HUES6 (cell line): ENCODE measurements around the gene CERS5.
A peak's percentile ranks its signal among the peaks of the same experiment; 100 is the strongest.

Source experiments
- H3K27ac ChIP-seq: 2 replicates; pipeline ENCODE4 v1.7.0; 2013; ENCODE audit warnings: low read depth, mild to moderate bottlenecking, low read length, inconsistent platforms
- H3K27me3 ChIP-seq: 2 replicates; pipeline ENCODE4 v1.6.1; 2013; ENCODE audit warnings: low read length; ENCODE audit not compliant: control insufficient read depth, insufficient read depth
- H3K36me3 ChIP-seq: 2 replicates; pipeline ENCODE4 v1.6.1; 2013; ENCODE audit warnings: low read length; ENCODE audit not compliant: control insufficient read depth, insufficient read depth
- H3K4me1 ChIP-seq: 2 replicates; pipeline ENCODE4 v1.6.1; 2013; ENCODE audit warnings: low read length; ENCODE audit not compliant: control insufficient read depth, insufficient read depth
- H3K4me3 ChIP-seq: 2 replicates; pipeline ENCODE4 v1.5.1; 2013; ENCODE audit warnings: low read depth, low read length
- H3K9ac ChIP-seq: one replicate; pipeline ENCODE4 v1.6.1; 2013; ENCODE audit warnings: mild to moderate bottlenecking, low read length
- H3K9me3 ChIP-seq: 2 replicates; pipeline ENCODE4 v1.6.1; 2013; ENCODE audit warnings: low read depth, low read length; ENCODE audit not compliant: control insufficient read depth, insufficient read depth

CERS5 gene

GRCh38 chr12:50129290-50129689, 37.9 kb downstream of the CERS5 start:
- Histone ChIP-seq H3K4me3 (no peak overlapping the region), H3K27me3 (no peaks in the 10 kb centered on the region), H3K9ac (no peak overlapping the region), H3K36me3 (peaks cover 63% of the 10 kb centered on the region), H3K9me3 (no peaks in the 10 kb centered on the region), H3K27ac (no peak overlapping the region), H3K4me1 (no peaks in the 10 kb centered on the region)

- no peak overlapping the region for H3K9ac ChIP-seq
- no peaks in the 10 kb centered on the region for H3K9me3 ChIP-seq
- no peaks in the 10 kb centered on the region for H3K4me1 ChIP-seq
- no peak overlapping the region for H3K27ac ChIP-seq
- H3K27me3 ChIP-seq: no peaks in the 10 kb centered on the region
- no peak overlapping the region for H3K4me3 ChIP-seq
- peaks cover 50% of the 10 kb centered on the region for H3K36me3 ChIP-seq
Observed at GRCh38 chr12:50127546-50127945, 39.6 kb downstream of the CERS5 start.

GRCh38 chr12:50123203-50123602, 44.0 kb downstream of the CERS5 start:
- peaks cover 38% of the 10 kb centered on the region for H3K36me3 ChIP-seq

GRCh38 chr12:50121641-50122040, 45.5 kb downstream of the CERS5 start:
- Histone ChIP-seq H3K9ac (no peak overlapping the region), H3K4me3 (no peak overlapping the region), H3K4me1 (no peaks in the 10 kb centered on the region), H3K27ac (no peak overlapping the region), H3K27me3 (no peaks in the 10 kb centered on the region), H3K36me3 (peaks cover 28% of the 10 kb centered on the region), H3K9me3 (no peaks in the 10 kb centered on the region)

More at GRCh38 chr12:50123203-50123602, 44.0 kb downstream of the CERS5 start:
- Histone ChIP-seq H3K9me3 (no peaks in the 10 kb centered on the region), H3K9ac (no peak overlapping the region), H3K4me1 (no peaks in the 10 kb centered on the region), H3K4me3 (no peak overlapping the region), H3K27me3 (no peaks in the 10 kb centered on the region), H3K27ac (no peak overlapping the region)

GRCh38 chr12:50120953-50121352, 46.2 kb downstream of the CERS5 start:
- H3K27me3 ChIP-seq: no peaks in the 10 kb centered on the region
- H3K4me1 ChIP-seq: no peaks in the 10 kb centered on the region
- H3K9me3 ChIP-seq: no peaks in the 10 kb centered on the region
- H3K36me3 ChIP-seq: peaks cover 28% of the 10 kb centered on the region
- H3K27ac ChIP-seq: no peak overlapping the region
- H3K4me3 ChIP-seq: no peak overlapping the region
- H3K9ac ChIP-seq: no peak overlapping the region

GRCh38 chr12:50120521-50120920, 46.6 kb downstream of the CERS5 start:
- H3K4me3 ChIP-seq: no peak overlapping the region
- no peaks in the 10 kb centered on the region for H3K4me1 ChIP-seq
- H3K9me3 ChIP-seq: no peaks in the 10 kb centered on the region
- H3K9ac ChIP-seq: no peak overlapping the region
- no peak overlapping the region for H3K27ac ChIP-seq
- H3K36me3 ChIP-seq: peaks cover 28% of the 10 kb centered on the region
- H3K27me3 ChIP-seq: no peaks in the 10 kb centered on the region

GRCh38 chr12:50119387-50119786, 47.8 kb downstream of the CERS5 start:
- no peaks in the 10 kb centered on the region for H3K9me3 ChIP-seq
- H3K36me3 ChIP-seq: peaks cover 28% of the 10 kb centered on the region
- H3K27ac ChIP-seq: no peak overlapping the region
- no peaks in the 10 kb centered on the region for H3K27me3 ChIP-seq
- H3K4me1 ChIP-seq: no peaks in the 10 kb centered on the region
- H3K9ac ChIP-seq: no peak overlapping the region
- no peak overlapping the region for H3K4me3 ChIP-seq

- Histone ChIP-seq H3K27me3 (no peaks in the 10 kb centered on the region), H3K9ac (no peak overlapping the region), H3K27ac (no peak overlapping the region), H3K4me1 (no peaks in the 10 kb centered on the region), H3K36me3 (peaks cover 22% of the 10 kb centered on the region), H3K9me3 (no peaks in the 10 kb centered on the region), H3K4me3 (no peak overlapping the region)
Observed at GRCh38 chr12:50117057-50117622, 50.0 kb downstream of the CERS5 start.

- H3K27ac ChIP-seq: peak overlapping the region; percentile 8; the same call in 1 of the 2 replicates
- H3K9ac ChIP-seq: peak overlapping the region; percentile 84
Observed at GRCh38 chr12:50112456-50113218, 54.5 kb downstream of the CERS5 start.

GRCh38 chr12:50111693-50112455, 55.3 kb downstream of the CERS5 start, which contains the start of gene COX14:
Gene COX14, plus strand, starts transcription at chr12:50112236. Its CDS starts 7,808 bp downstream, at chr12:50120044.
- peak within 1 kb of the TSS; percentile 86 for H3K4me3 ChIP-seq
- H3K9me3 ChIP-seq: no peaks in the 10 kb centered on the region
- peaks cover 3% of the 10 kb centered on the region; the same call in 1 of the 2 replicates for H3K36me3 ChIP-seq
- peak within 1 kb of the TSS; percentile 8; the same call in 1 of the 2 replicates for H3K27ac ChIP-seq
- H3K4me1 ChIP-seq: peaks cover 18% of the 10 kb centered on the region
- peak within 1 kb of the TSS; percentile 84 for H3K9ac ChIP-seq
- no peaks in the 10 kb centered on the region for H3K27me3 ChIP-seq

More at GRCh38 chr12:50112456-50113218, 54.5 kb downstream of the CERS5 start:
- peak overlapping the region; percentile 86 for H3K4me3 ChIP-seq
- peaks cover 3% of the 10 kb centered on the region; the same call in 1 of the 2 replicates for H3K36me3 ChIP-seq
- no peaks in the 10 kb centered on the region for H3K27me3 ChIP-seq
- peaks cover 18% of the 10 kb centered on the region for H3K4me1 ChIP-seq
- H3K9me3 ChIP-seq: no peaks in the 10 kb centered on the region

GRCh38 chr12:50111395-50111692, 55.8 kb downstream of the CERS5 start:
- Histone ChIP-seq H3K4me1 (peaks cover 18% of the 10 kb centered on the region), H3K27me3 (no peaks in the 10 kb centered on the region), H3K27ac (no peak overlapping the region), H3K9me3 (no peaks in the 10 kb centered on the region), H3K9ac (no peak overlapping the region), H3K4me3 (peak overlapping the region; percentile 49), H3K36me3 (no peaks in the 10 kb centered on the region)
